A549 (cell line): Measurements from ENCODE around the gene IFNL2.

Experiments
- CEBPB ChIP-seq, 2 experiments: fragments of >200 bp in 1 of 2; sonication (Bioruptor Twin) in 1 of 2; formaldehyde crosslinking in 1 of 2; IDR thresholded peaks; 2 replicates each; pipeline ENCODE4 v1.6.1; 2012 to 2016
- MYC ChIP-seq: IDR thresholded peaks from 2 replicates; pipeline ENCODE4 v1.6.1; 2012; ENCODE audit warnings: mild to moderate bottlenecking, inconsistent platforms, low read length, improper control_type of control experiment, borderline replicate concordance
- POLR2A ChIP-seq: IDR thresholded peaks from 2 replicates; pipeline ENCODE4 v1.6.1; 2012; ENCODE audit warnings: mild to moderate bottlenecking, low read length
- POLR2AphosphoS2 ChIP-seq: conservative IDR thresholded peaks from 2 replicates; pipeline ENCODE4 v1.6.1; 2012; ENCODE audit warnings: low read length, improper control_type of control experiment, inconsistent platforms
- REST ChIP-seq: fragments of 200-600 bp; sonication (generic); IDR thresholded peaks from 2 replicates; pipeline ENCODE4 v1.6.1; 2016; ENCODE audit warnings: antibody characterized with exemption, mild to moderate bottlenecking, moderate library complexity
- RFX5 ChIP-seq: fragments of 450-650 bp; IDR thresholded peaks from 2 replicates; pipeline ENCODE4 v1.7.1; 2014; ENCODE audit warnings: antibody characterized with exemption, mild to moderate bottlenecking, moderate library complexity
- RNF2 ChIP-seq: fragments of 200-600 bp; sonication (generic); IDR thresholded peaks from 2 replicates; pipeline ENCODE4 v1.6.1; 2016; ENCODE audit warnings: low read depth, mild to moderate bottlenecking, antibody characterized with exemption, moderate library complexity, borderline replicate concordance
- SREBF2 ChIP-seq: fragments of 450-650 bp; IDR thresholded peaks from 2 replicates; pipeline ENCODE4 v1.6.1; 2014; ENCODE audit warnings: mild to moderate bottlenecking, moderate library complexity
- TP53 ChIP-seq: fragments of 250-450 bp; sonication (Bioruptor Pico); IDR thresholded peaks from 2 replicates; pipeline ENCODE4 v1.5.0; 2021; ENCODE audit warnings: mild to moderate bottlenecking, moderate library complexity
- ZFP36 ChIP-seq: fragments of 450-650 bp; IDR thresholded peaks from 2 replicates; pipeline ENCODE4 v1.6.1; 2014; ENCODE audit warnings: borderline replicate concordance; ENCODE audit not compliant: partially characterized antibody
- TF ChIP-seq, protein P1 (sequence below): fragments of >200 bp; sonication (Bioruptor Twin); formaldehyde crosslinking; IDR thresholded peaks from 3 replicates; pipeline ENCODE4 v1.5.1; 2016

- TF ChIP-seq POLR2A, result no peak
- TF ChIP-seq, protein P1, sequence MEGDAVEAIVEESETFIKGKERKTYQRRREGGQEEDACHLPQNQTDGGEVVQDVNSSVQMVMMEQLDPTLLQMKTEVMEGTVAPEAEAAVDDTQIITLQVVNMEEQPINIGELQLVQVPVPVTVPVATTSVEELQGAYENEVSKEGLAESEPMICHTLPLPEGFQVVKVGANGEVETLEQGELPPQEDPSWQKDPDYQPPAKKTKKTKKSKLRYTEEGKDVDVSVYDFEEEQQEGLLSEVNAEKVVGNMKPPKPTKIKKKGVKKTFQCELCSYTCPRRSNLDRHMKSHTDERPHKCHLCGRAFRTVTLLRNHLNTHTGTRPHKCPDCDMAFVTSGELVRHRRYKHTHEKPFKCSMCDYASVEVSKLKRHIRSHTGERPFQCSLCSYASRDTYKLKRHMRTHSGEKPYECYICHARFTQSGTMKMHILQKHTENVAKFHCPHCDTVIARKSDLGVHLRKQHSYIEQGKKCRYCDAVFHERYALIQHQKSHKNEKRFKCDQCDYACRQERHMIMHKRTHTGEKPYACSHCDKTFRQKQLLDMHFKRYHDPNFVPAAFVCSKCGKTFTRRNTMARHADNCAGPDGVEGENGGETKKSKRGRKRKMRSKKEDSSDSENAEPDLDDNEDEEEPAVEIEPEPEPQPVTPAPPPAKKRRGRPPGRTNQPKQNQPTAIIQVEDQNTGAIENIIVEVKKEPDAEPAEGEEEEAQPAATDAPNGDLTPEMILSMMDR, result no peak
- TF ChIP-seq TP53 (CRISPR knock-in tag), result no peak
- no peak for TF ChIP-seq MYC
- no peak for TF ChIP-seq RNF2
- no peak for TF ChIP-seq POLR2AphosphoS2
- TF ChIP-seq REST, result no peak
- TF ChIP-seq ZFP36, result no peak
- no peak for TF ChIP-seq RFX5
- no peak for TF ChIP-seq SREBF2
- TF ChIP-seq CEBPB (IDR thresholded peaks at IDR 0.05), result 0 out of 4 replicates have a peak, but pooled peaks of 1 of the 2 experiments have one; percentile 12
Measured at GRCh38 chr19:39306075-39306474, 37.9 kb downstream of the IFNL2 start.
